GM12878 (cell line): ENCODE results near the gene FKBP2. TPM values are rescaled to one million over a fixed set of nuclear protein-coding genes. Genes with fewer than 3 reads are reported as not detected.

Experiments used
- CEBPZ ChIP-seq: fragments of 150-350 bp; IDR thresholded peaks from 2 replicates; pipeline ENCODE4 v1.6.1; 2016; ENCODE audit warnings: low read depth, low read length
- CHD4 ChIP-seq: fragments of 200-600 bp; sonication (generic); IDR thresholded peaks from 2 replicates; pipeline ENCODE4 v1.6.1; 2016; ENCODE audit warnings: mild to moderate bottlenecking
- CREB1 ChIP-seq: IDR thresholded peaks from 2 replicates; pipeline ENCODE4 v1.6.1; 2012; ENCODE audit warnings: low read depth, mild to moderate bottlenecking, inconsistent platforms
- EZH2 ChIP-seq: IDR thresholded peaks from 2 replicates; pipeline ENCODE4 v1.6.1; 2012; ENCODE audit warnings: low read depth, mild to moderate bottlenecking, control low read depth, inconsistent platforms, low read length, borderline replicate concordance; ENCODE audit not compliant: control insufficient read depth
- GABPA ChIP-seq: IDR thresholded peaks from 2 replicates; pipeline ENCODE4 v1.6.1; 2014; ENCODE audit warnings: antibody characterized with exemption, low read depth, mild to moderate bottlenecking, inconsistent platforms
- GATAD2B ChIP-seq: fragments of 450-650 bp; conservative IDR thresholded peaks from 2 replicates; pipeline ENCODE4 v1.6.1; 2017; ENCODE audit warnings: low read depth, mild to moderate bottlenecking, moderate library complexity
- HDGF ChIP-seq: fragments of 450-650 bp; IDR thresholded peaks from 2 replicates; pipeline ENCODE4 v1.6.1; 2016; ENCODE audit warnings: antibody characterized with exemption
- MTA2 ChIP-seq: fragments of 450-650 bp; IDR thresholded peaks from 2 replicates; pipeline ENCODE4 v1.6.1; 2016; ENCODE audit warnings: low read depth, mild to moderate bottlenecking, moderate library complexity
- MYC ChIP-seq: IDR thresholded peaks from 2 replicates; pipeline ENCODE4 v1.6.1; 2011; ENCODE audit warnings: mild to moderate bottlenecking, low read length, moderate library complexity, inconsistent platforms; ENCODE audit not compliant: insufficient read depth, insufficient replicate concordance, insufficient read length, severe bottlenecking
- SIX5 ChIP-seq: IDR thresholded peaks from 2 replicates; pipeline ENCODE4 v1.6.1; 2011; ENCODE audit warnings: mild to moderate bottlenecking, low read depth, low read length, moderate library complexity; ENCODE audit not compliant: severe bottlenecking
- SMAD5 ChIP-seq: IDR thresholded peaks from 2 replicates; pipeline ENCODE4 v1.6.1; 2016; ENCODE audit warnings: antibody characterized with exemption, low read depth
- SPI1 ChIP-seq: IDR thresholded peaks from 2 replicates; pipeline ENCODE4 v1.6.1; 2011; ENCODE audit warnings: low read depth, mild to moderate bottlenecking, low read length, moderate library complexity, borderline replicate concordance; ENCODE audit not compliant: insufficient read depth
- ZNF217 ChIP-seq: fragments of 450-650 bp; IDR thresholded peaks from 2 replicates; pipeline ENCODE4 v1.6.1; 2017; ENCODE audit warnings: antibody characterized with exemption, mild to moderate bottlenecking
- polyA plus RNA-seq, 11 experiments: library from polyadenylated mRNA; depleted of rRNA in 4 of 11; unstranded in 6 of 11; stranded (reverse) in 5 of 11; fragments of >200 nt; fragmentation: Nextera tagmentation in 4 of 11; fragmentation: Illumina TruSeq in 1 of 11; extraction: Ambion mirVana in 4 of 11; extraction: Trizol in 1 of 11; gene quantifications; 1 replicate in 1 of 11; 2 replicates in 10 of 11; pipeline versions ENCODE4 v1.2.1 to v1.2.3, GENCODE V29; 2011 to 2016; ENCODE audit warnings: inconsistent platforms in 2 of 11, missing spikeins in 2 of 11, low read depth in 1 of 11
- total RNA-seq, 4 experiments: library from RNA; depleted of rRNA in 3 of 4; stranded (reverse); fragments of >200 nt in 3 of 4; fragmentation: Illumina TruSeq in 1 of 4; extraction: Trizol in 1 of 4; gene quantifications; 2 replicates each; pipeline versions ENCODE4 v1.2.1 to v1.2.3, GENCODE V29; 2013 to 2021
- TF ChIP-seq, protein P1 (sequence below): fragments of 450-650 bp; IDR thresholded peaks from 2 replicates; pipeline ENCODE4 v1.6.1; 2017; ENCODE audit warnings: mild to moderate bottlenecking, moderate library complexity
- TF ChIP-seq, protein P2 (sequence below): fragments of 450-650 bp; IDR thresholded peaks from 2 replicates; pipeline ENCODE4 v1.6.1; 2017; ENCODE audit warnings: low read depth, mild to moderate bottlenecking, moderate library complexity
- TF ChIP-seq, protein P3 (sequence below): IDR thresholded peaks from 2 replicates; pipeline ENCODE4 v1.6.1; 2012; ENCODE audit warnings: low read length, inconsistent platforms
- TF ChIP-seq, protein P4 (sequence below): IDR thresholded peaks from 2 replicates; pipeline ENCODE4 v1.6.1; 2011; ENCODE audit warnings: borderline replicate concordance, low read depth, mild to moderate bottlenecking, moderate library complexity, mixed read lengths, low read length; ENCODE audit not compliant: insufficient read depth; ENCODE audit errors: extremely low read length

FKBP2 gene
- total and polyA plus RNA-seq, 10 of the 15 experiments (the other 5 are each of a cell fraction or from before 2014, with no cell fraction given): 1.8 to 99.7 (median 39.5) TPM

DNA sequence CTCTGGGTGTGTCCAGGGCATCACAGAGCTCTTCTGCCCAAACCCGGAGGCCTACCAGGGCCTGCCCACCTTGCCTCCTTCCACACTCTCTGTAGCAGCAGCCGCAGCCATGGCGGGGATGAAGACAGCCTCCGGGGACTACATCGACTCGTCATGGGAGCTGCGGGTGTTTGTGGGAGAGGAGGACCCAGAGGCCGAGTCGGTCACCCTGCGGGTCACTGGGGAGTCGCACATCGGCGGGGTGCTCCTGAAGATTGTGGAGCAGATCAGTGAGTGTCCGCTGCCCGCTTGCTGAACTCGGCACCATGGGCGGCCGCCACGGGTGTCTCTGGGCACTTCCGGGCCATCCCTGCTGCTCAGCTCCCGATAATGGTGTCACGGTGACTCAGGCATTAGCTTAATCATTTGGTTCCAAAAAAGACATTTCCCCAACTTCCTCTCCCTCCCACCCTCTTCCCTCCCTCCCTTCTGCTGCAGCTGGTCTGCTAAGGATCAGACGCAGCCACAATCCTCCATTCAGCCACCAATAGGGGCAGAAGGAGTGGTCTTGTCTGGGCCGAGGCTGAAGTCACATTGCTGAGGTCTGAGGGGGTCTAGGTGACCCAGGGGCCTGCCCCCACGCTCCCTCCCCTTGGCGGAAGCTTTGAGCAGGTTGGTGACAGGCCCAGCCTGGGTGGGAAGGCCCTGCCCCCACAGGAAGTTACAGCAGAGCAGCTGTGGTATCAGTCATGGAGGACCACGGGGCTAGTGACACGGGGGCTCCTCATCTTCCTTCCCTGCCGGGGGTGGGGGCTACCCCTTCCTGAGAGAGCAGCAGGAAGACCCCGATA lies 33.4 kb upstream of the FKBP2 start (continued):
- TF ChIP-seq GABPA (peak; percentile 80), CREB1 (peak; percentile 76; the same call in 1 of the 2 replicates), ZNF217 (no peak), CHD4 (no peak), CEBPZ (no peak), MTA2 (peak; percentile 52; the same call in 1 of the 2 replicates), HDGF (peak; percentile 87), SPI1 (peak; percentile 47), SIX5 (peak; percentile 12), MYC (peak; percentile 50), EZH2 (no peak), GATAD2B (no peak; the same call in 1 of the 2 replicates), SMAD5 (peak; percentile 70)
- TF ChIP-seq, protein P1, sequence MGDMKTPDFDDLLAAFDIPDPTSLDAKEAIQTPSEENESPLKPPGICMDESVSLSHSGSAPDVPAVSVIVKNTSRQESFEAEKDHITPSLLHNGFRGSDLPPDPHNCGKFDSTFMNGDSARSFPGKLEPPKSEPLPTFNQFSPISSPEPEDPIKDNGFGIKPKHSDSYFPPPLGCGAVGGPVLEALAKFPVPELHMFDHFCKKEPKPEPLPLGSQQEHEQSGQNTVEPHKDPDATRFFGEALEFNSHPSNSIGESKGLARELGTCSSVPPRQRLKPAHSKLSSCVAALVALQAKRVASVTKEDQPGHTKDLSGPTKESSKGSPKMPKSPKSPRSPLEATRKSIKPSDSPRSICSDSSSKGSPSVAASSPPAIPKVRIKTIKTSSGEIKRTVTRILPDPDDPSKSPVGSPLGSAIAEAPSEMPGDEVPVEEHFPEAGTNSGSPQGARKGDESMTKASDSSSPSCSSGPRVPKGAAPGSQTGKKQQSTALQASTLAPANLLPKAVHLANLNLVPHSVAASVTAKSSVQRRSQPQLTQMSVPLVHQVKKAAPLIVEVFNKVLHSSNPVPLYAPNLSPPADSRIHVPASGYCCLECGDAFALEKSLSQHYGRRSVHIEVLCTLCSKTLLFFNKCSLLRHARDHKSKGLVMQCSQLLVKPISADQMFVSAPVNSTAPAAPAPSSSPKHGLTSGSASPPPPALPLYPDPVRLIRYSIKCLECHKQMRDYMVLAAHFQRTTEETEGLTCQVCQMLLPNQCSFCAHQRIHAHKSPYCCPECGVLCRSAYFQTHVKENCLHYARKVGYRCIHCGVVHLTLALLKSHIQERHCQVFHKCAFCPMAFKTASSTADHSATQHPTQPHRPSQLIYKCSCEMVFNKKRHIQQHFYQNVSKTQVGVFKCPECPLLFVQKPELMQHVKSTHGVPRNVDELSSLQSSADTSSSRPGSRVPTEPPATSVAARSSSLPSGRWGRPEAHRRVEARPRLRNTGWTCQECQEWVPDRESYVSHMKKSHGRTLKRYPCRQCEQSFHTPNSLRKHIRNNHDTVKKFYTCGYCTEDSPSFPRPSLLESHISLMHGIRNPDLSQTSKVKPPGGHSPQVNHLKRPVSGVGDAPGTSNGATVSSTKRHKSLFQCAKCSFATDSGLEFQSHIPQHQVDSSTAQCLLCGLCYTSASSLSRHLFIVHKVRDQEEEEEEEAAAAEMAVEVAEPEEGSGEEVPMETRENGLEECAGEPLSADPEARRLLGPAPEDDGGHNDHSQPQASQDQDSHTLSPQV: no peak
- TF ChIP-seq, protein P2, sequence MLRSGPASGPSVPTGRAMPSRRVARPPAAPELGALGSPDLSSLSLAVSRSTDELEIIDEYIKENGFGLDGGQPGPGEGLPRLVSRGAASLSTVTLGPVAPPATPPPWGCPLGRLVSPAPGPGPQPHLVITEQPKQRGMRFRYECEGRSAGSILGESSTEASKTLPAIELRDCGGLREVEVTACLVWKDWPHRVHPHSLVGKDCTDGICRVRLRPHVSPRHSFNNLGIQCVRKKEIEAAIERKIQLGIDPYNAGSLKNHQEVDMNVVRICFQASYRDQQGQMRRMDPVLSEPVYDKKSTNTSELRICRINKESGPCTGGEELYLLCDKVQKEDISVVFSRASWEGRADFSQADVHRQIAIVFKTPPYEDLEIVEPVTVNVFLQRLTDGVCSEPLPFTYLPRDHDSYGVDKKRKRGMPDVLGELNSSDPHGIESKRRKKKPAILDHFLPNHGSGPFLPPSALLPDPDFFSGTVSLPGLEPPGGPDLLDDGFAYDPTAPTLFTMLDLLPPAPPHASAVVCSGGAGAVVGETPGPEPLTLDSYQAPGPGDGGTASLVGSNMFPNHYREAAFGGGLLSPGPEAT: peak; percentile 65; the same call in 1 of the 2 replicates
- TF ChIP-seq, protein P3, sequence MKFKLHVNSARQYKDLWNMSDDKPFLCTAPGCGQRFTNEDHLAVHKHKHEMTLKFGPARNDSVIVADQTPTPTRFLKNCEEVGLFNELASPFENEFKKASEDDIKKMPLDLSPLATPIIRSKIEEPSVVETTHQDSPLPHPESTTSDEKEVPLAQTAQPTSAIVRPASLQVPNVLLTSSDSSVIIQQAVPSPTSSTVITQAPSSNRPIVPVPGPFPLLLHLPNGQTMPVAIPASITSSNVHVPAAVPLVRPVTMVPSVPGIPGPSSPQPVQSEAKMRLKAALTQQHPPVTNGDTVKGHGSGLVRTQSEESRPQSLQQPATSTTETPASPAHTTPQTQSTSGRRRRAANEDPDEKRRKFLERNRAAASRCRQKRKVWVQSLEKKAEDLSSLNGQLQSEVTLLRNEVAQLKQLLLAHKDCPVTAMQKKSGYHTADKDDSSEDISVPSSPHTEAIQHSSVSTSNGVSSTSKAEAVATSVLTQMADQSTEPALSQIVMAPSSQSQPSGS: no peak
- TF ChIP-seq, protein P4, sequence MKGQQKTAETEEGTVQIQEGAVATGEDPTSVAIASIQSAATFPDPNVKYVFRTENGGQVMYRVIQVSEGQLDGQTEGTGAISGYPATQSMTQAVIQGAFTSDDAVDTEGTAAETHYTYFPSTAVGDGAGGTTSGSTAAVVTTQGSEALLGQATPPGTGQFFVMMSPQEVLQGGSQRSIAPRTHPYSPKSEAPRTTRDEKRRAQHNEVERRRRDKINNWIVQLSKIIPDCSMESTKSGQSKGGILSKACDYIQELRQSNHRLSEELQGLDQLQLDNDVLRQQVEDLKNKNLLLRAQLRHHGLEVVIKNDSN: no peak
